ENCODE data around the gene AMER1. TPM values are rescaled to one million over a fixed set of nuclear protein-coding genes. Genes with fewer than 3 reads are reported as not detected.

Gene AMER1
- total and polyA plus RNA-seq, 8 donors: 3.8 to 8.4 (median 7.9) TPM

- Histone ChIP-seq H3K9me3 (no peaks in the 10 kb centered on the region), H3K27me3 (no peaks in the 10 kb centered on the region), H3K4me3 (no peak overlapping the region), H3K36me3 (no peaks in the 10 kb centered on the region), H3K4me1 (peaks cover 9 to 10% of the 10 kb centered on the region in 2 donors), H3K27ac (no peak overlapping the region)
- intact Hi-C loops (cut with DNase I): no loop called here
- TF ChIP-seq, protein P1, sequence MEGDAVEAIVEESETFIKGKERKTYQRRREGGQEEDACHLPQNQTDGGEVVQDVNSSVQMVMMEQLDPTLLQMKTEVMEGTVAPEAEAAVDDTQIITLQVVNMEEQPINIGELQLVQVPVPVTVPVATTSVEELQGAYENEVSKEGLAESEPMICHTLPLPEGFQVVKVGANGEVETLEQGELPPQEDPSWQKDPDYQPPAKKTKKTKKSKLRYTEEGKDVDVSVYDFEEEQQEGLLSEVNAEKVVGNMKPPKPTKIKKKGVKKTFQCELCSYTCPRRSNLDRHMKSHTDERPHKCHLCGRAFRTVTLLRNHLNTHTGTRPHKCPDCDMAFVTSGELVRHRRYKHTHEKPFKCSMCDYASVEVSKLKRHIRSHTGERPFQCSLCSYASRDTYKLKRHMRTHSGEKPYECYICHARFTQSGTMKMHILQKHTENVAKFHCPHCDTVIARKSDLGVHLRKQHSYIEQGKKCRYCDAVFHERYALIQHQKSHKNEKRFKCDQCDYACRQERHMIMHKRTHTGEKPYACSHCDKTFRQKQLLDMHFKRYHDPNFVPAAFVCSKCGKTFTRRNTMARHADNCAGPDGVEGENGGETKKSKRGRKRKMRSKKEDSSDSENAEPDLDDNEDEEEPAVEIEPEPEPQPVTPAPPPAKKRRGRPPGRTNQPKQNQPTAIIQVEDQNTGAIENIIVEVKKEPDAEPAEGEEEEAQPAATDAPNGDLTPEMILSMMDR (IDR thresholded peaks at IDR 0.05): no peak
- ATAC-seq (no peak), DNase-seq (no peak)
Observed at GRCh38 chrX:64202808-64203325, 2.6 kb downstream of the AMER1 start.

- Histone ChIP-seq H3K4me1 (no peaks in the 10 kb centered on the region), H3K9me3 (no peaks in the 10 kb centered on the region), H3K36me3 (no peaks in the 10 kb centered on the region), H3K27ac (no peak overlapping the region), H3K27me3 (no peaks in the 10 kb centered on the region), H3K4me3 (no peak overlapping the region)
- ATAC-seq (no peak), DNase-seq (no peak)
- intact Hi-C loops (cut with DNase I): no loop called here
- TF ChIP-seq, protein P1 (IDR thresholded peaks at IDR 0.05): no peak
Observed at GRCh38 chrX:64198036-64198435, 7.5 kb downstream of the AMER1 start.

GRCh38 chrX:64196606-64197005, 8.9 kb downstream of the AMER1 start:
- H3K27ac ChIP-seq: no peak overlapping the region
- DNase-seq: no peak

DNA sequence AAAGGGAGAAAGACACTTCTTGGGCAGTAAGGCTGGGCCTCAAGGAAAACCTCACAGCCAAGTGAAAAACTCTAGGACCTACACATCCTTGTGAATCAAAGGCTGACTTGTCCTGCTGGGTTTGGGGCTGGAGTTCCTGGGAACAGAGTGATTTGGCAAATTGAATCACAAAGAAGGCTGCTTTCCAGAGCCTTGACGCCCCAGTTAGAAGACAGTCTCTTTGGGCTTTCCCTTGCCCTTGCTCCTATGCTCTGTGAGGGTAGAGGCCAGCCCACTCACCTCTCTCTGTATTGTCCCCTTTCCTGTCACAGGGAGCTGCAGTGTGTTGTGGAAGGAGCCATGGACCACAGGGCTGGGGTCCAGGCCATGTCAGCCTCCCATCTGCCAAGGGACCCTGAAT, 9.6 kb downstream of the AMER1 start:
- ATAC-seq (no peak), DNase-seq (no peak)
- Histone ChIP-seq H3K27ac (no peak overlapping the region), H3K4me3 (no peak overlapping the region), H3K4me1 (no peaks in the 10 kb centered on the region), H3K36me3 (peaks cover 0 to 5% of the 10 kb centered on the region in 2 donors), H3K27me3 (no peaks in the 10 kb centered on the region), H3K9me3 (no peaks in the 10 kb centered on the region)
- TF ChIP-seq, protein P1 (IDR thresholded peaks at IDR 0.05): no peak
- intact Hi-C loops (cut with DNase I): no loop called here

More at GRCh38 chrX:64196606-64197005, 8.9 kb downstream of the AMER1 start:
- H3K9me3 ChIP-seq: no peaks in the 10 kb centered on the region
- peaks cover 0 to 5% of the 10 kb centered on the region in 2 donors for H3K36me3 ChIP-seq
- intact Hi-C loops (cut with DNase I): no loop called here
- H3K4me3 ChIP-seq: no peak overlapping the region
- no peak for ATAC-seq
- TF ChIP-seq, protein P1 (IDR thresholded peaks at IDR 0.05): no peak
- H3K4me1 ChIP-seq: no peaks in the 10 kb centered on the region
- H3K27me3 ChIP-seq: no peaks in the 10 kb centered on the region

DNA sequence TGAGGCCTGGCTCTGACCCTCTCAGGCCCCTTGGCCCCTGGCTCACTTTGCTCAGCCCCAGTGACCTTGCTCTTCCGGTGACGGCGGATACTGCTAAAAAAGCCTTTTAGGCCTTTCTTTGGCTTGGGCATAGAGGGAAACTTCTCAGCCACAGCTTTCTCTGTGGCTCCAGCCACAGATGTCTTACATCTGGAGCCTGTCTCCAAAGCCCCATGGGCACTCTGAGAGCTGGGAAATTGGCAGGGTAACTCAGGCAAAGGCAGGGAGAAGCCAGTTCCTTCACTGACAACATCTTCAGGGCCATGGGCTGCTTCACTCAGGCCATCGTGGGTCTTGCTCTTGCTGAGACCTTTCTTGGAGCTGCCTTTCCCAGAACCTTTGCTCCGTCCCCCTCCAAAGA, 12.8 kb downstream of the AMER1 start:
- Histone ChIP-seq H3K36me3 (peaks cover 0 to 5% of the 10 kb centered on the region in 2 donors), H3K4me1 (no peaks in the 10 kb centered on the region)

More for the DNA sequence above, 12.8 kb downstream of the AMER1 start:
- Histone ChIP-seq H3K9me3 (no peaks in the 10 kb centered on the region), H3K27me3 (no peaks in the 10 kb centered on the region), H3K4me3 (no peak overlapping the region), H3K27ac (no peak overlapping the region)
- ATAC-seq (no peak), DNase-seq (no peak)
- intact Hi-C loops (cut with DNase I): no loop called here
- TF ChIP-seq, protein P1 (IDR thresholded peaks at IDR 0.05): no peak

Measured in left lung (tissue), 10 donors.